Endodermal cell (in vitro differentiated cells): Measurements from ENCODE around the gene ZNF831. TPM values are rescaled to one million over a fixed set of nuclear protein-coding genes. Genes with fewer than 3 reads are reported as not detected.

Experiments used
- DNase-seq: peaks from one replicate; pipeline ENCODE4 v3.0.0-alpha.2; 2017
- H3K27ac ChIP-seq: 2 replicates; pipeline ENCODE4 v1.5.1; 2013; ENCODE audit warnings: mild to moderate bottlenecking, low read depth, low read length, moderate library complexity
- H3K27me3 ChIP-seq: 2 replicates; pipeline ENCODE4 v1.6.1; 2013; ENCODE audit warnings: mild to moderate bottlenecking, low read length, moderate library complexity; ENCODE audit not compliant: insufficient read depth, control insufficient read depth, poor library complexity, severe bottlenecking
- H3K36me3 ChIP-seq: 2 replicates; pipeline ENCODE4 v1.7.0; 2013; ENCODE audit warnings: mild to moderate bottlenecking, low read length, moderate library complexity; ENCODE audit not compliant: control insufficient read depth, insufficient read depth
- H3K4me1 ChIP-seq: one replicate; pipeline ENCODE4 v1.7.0; 2013; ENCODE audit warnings: low read length; ENCODE audit not compliant: control insufficient read depth, insufficient read depth
- H3K4me3 ChIP-seq: 2 replicates; pipeline ENCODE4 v1.5.1; 2013; ENCODE audit warnings: mild to moderate bottlenecking, low read length, moderate library complexity
- H3K9ac ChIP-seq: 2 replicates; pipeline ENCODE4 v1.6.1; 2013; ENCODE audit warnings: mild to moderate bottlenecking, low read length, moderate library complexity; ENCODE audit not compliant: poor library complexity, severe bottlenecking; ENCODE audit errors: extremely low read depth
- H3K9me3 ChIP-seq: 2 replicates; pipeline ENCODE4 v1.6.1; 2013; ENCODE audit warnings: mild to moderate bottlenecking, low read length, moderate library complexity; ENCODE audit not compliant: control insufficient read depth
- H3K27ac Mint-ChIP-seq: 2 replicates; pipeline ENCODE4 v1.8.0; 2020; ENCODE audit warnings: mixed read lengths
- H3K27me3 Mint-ChIP-seq: 2 replicates; pipeline ENCODE4 v1.8.0; 2021; ENCODE audit warnings: mild to moderate bottlenecking, mixed read lengths; ENCODE audit not compliant: insufficient read depth
- H3K36me3 Mint-ChIP-seq: 2 replicates; pipeline ENCODE4 v1.8.0; 2020; ENCODE audit warnings: low read depth, mixed read lengths
- H3K4me1 Mint-ChIP-seq: 2 replicates; pipeline ENCODE4 v1.8.0; 2020; ENCODE audit warnings: mixed read lengths
- H3K4me3 Mint-ChIP-seq: 2 replicates; pipeline ENCODE4 v1.8.0; 2020; ENCODE audit warnings: mild to moderate bottlenecking, moderate library complexity, mixed read lengths
- H3K9me3 Mint-ChIP-seq: 2 replicates; pipeline ENCODE4 v1.8.0; 2020; ENCODE audit warnings: mild to moderate bottlenecking, mixed read lengths
- CTCF ChIP-seq: fragments of 200-600 bp; sonication (generic); conservative IDR thresholded peaks from 2 replicates; pipeline ENCODE4 v1.5.0; 2021; ENCODE audit warnings: antibody characterized with exemption, mild to moderate bottlenecking
- WGBS, 2 experiments: methylation state at CpG; one replicate each; pipeline versions ENCODE4 v1.1.5 to v1.1.7; 2013; ENCODE audit warnings: missing lambda C conversion rate in 2 of 2, mixed read lengths in 1 of 2; ENCODE audit not compliant: insufficient coverage in 1 of 2, insufficient read length in 1 of 2; 5-methylcytosine and 5-hydroxymethylcytosine counted together
- total RNA-seq, 2 donors: library from RNA; stranded (reverse); fragmentation: NEBNext Ultra II Directional in 1 of 2; extraction: Animal tissue kit (Norgen Biotek cat#: 25700) in 1 of 2; gene quantifications; 2 replicates in 1 of 2; 3 replicates in 1 of 2; pipeline ENCODE4 v1.2.1, GENCODE V29; 2021

The ZNF831 gene
- total RNA-seq, 2 donors from 2014 or later = not detected

- Histone ChIP-seq H3K27ac (no peak overlapping the region), H3K27me3 (no peaks in the 10 kb centered on the region), H3K4me1 (no peaks in the 10 kb centered on the region), H3K4me3 (no peak overlapping the region), H3K9ac (no peak overlapping the region), H3K9me3 (no peaks in the 10 kb centered on the region), H3K36me3 (no peaks in the 10 kb centered on the region)
- Mint-ChIP-seq H3K27me3 (peaks cover 7% of the 10 kb centered on the region), H3K4me3 (no peak overlapping the region), H3K36me3 (no peaks in the 10 kb centered on the region), H3K27ac (no peak overlapping the region), H3K9me3 (no peaks in the 10 kb centered on the region), H3K4me1 (no peaks in the 10 kb centered on the region)
- DNase-seq = no peak
- 89 to 95% methylated on average over 8 to 13 of the region's 13 CpGs for WGBS, 2 experiments
- TF ChIP-seq CTCF = no peak
These were observed 12.8 kb upstream of the ZNF831 start for GRCh38 chr20:59150821-59151251.

- Mint-ChIP-seq H3K4me1 (no peaks in the 10 kb centered on the region), H3K36me3 (no peaks in the 10 kb centered on the region), H3K27ac (no peak overlapping the region), H3K27me3 (peaks cover 7% of the 10 kb centered on the region), H3K9me3 (no peaks in the 10 kb centered on the region), H3K4me3 (no peak overlapping the region)
- TF ChIP-seq CTCF = no peak
- H3K4me1 ChIP-seq = no peaks in the 10 kb centered on the region
- H3K36me3 ChIP-seq = no peaks in the 10 kb centered on the region
- H3K9ac ChIP-seq = no peak overlapping the region
- no peaks in the 10 kb centered on the region for H3K27me3 ChIP-seq
- H3K4me3 ChIP-seq = no peak overlapping the region
- no peaks in the 10 kb centered on the region for H3K9me3 ChIP-seq
- DNase-seq = no peak
- H3K27ac ChIP-seq = no peak overlapping the region
- WGBS, 2 experiments = 90 to 96% methylated on average over 7 to 9 of the region's 9 CpGs
These were observed 12.2 kb upstream of the ZNF831 start for GRCh38 chr20:59151391-59151790.

DNA sequence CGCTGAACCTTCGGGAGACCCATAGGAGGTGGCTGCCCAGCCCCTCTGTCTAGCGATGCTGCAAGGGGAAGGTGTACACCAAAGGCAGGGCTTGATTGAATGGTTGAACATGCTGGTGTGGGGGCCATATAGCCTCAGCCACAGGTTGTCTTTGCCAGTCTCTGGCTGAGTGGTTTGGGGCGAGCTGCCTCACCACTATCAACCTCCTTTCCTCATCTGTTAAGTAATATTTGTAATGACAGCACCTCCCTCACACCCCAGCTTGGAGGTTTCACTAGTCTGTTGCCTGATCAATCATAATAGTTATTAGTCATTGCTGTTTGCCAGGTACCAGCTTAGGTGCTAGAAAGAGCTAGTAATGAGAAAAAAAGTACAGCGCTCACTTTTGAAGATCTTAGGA is 11.8 kb upstream of the ZNF831 start:
- H3K4me1 ChIP-seq = no peaks in the 10 kb centered on the region
- no peak overlapping the region for H3K27ac ChIP-seq
- no peak overlapping the region for H3K4me3 ChIP-seq
- no peak overlapping the region for H3K9ac ChIP-seq
- Mint-ChIP-seq H3K27me3 (peaks cover 7% of the 10 kb centered on the region), H3K27ac (no peak overlapping the region), H3K9me3 (no peaks in the 10 kb centered on the region), H3K4me3 (no peak overlapping the region), H3K36me3 (no peaks in the 10 kb centered on the region), H3K4me1 (no peaks in the 10 kb centered on the region)
- no peaks in the 10 kb centered on the region for H3K36me3 ChIP-seq
- H3K27me3 ChIP-seq = no peaks in the 10 kb centered on the region
- no peak for DNase-seq
- WGBS, 2 experiments = 96 to 100% methylated on average over 1 to 5 of the region's 5 CpGs
- no peak for TF ChIP-seq CTCF
- H3K9me3 ChIP-seq = no peaks in the 10 kb centered on the region
